Uterus (tissue), 2 donors: ENCODE measurements around the gene GALNT9.

Experiments used
- CTCF ChIP-seq, 4 experiments: fragments of 200-600 bp in 2 of 4; fragments of 450-650 bp in 2 of 4; sonication (generic) in 2 of 4; IDR thresholded peaks; one replicate each; pipeline ENCODE4 v1.5.1; 2016 to 2019; ENCODE audit warnings: antibody characterized with exemption in 4 of 4, mild to moderate bottlenecking in 2 of 4, moderate library complexity in 1 of 4
- POLR2A ChIP-seq, 2 donors: fragments of 450-650 bp; IDR thresholded peaks; one replicate each; pipeline ENCODE4 v1.6.1; 2016; ENCODE audit warnings: antibody characterized with exemption in 2 of 2, mild to moderate bottlenecking in 1 of 2, moderate library complexity in 1 of 2

GRCh38 chr12:132271755-132272092, 57.7 kb downstream of the GALNT9 start:
- no peak for TF ChIP-seq CTCF (IDR thresholded peaks at IDR 0.05)
- TF ChIP-seq POLR2A (IDR thresholded peaks at IDR 0.05), result no peak
